GM12892 (cell line): ENCODE measurements around the gene RAB3A.

ENCODE experiments used
- POLR2A ChIP-seq: IDR thresholded peaks from 2 replicates; pipeline ENCODE4 v1.6.1; 2011; ENCODE audit warnings: low read depth, low read length, control low read depth
- POLR2AphosphoS5 ChIP-seq: IDR thresholded peaks from 2 replicates; pipeline ENCODE4 v1.6.1; 2011; ENCODE audit warnings: low read depth, low read length, control low read depth

DNA sequence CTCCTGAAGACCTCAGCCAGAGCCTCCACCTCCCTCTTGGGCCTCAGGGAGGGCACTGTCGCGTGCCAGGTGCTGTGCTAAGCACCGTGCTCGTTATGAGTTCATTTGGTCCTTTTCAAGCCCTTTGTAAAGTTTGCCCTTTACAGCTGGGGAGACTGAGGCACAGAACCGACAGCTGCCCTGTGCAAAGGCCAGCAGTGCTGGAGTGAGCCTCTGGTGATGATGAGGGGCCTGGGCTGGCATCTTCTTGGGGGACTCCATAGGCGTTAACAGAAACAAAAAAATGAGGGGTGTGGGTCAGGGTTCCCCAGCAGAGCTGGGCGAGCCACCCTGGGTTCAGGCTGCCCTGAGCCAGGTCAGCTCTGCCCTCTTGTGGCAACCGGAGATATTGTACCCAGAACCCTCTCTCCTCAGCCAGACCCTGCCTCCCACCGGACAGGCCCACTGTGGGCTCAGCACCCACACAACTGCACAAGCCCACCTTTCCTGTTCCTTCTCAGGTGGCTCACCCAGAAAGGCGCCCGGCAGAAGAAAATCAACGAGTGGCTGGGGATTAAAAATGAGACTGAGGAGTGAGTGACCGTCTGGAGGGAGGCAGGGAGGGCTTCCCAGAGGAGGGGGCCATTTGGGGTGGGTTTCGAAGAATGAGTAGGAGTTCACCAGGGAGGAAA, 35.7 kb downstream of the RAB3A start:
- no peak for TF ChIP-seq POLR2A
- no peak for TF ChIP-seq POLR2AphosphoS5
